PC-3 (cell line): ENCODE measurements around the gene NTN1. TPM values are rescaled to one million over a fixed set of nuclear protein-coding genes. Genes with fewer than 3 reads are reported as not detected.

Experiments
- ATAC-seq: fragments of 200-7000 bp; cut with Tn5 transposase; 2 replicates; pipeline ENCODE4 v1.9.1; 2020; ENCODE audit warnings: mild to moderate bottlenecking, moderate library complexity
- BruUV-seq: library from RNA; stranded (reverse); fragments of 400-500 nt; replicated peaks from 2 replicates; lab custom pipeline; 2021; lab: Mats Ljungman, UMichigan
- CTCF ChIA-PET: fragments of 300-600 bp; sonication (Branson Sonifier 250); formaldehyde crosslinking; loops from one replicate; lab custom pipeline; 2022; ENCODE audit warnings: antibody characterized with exemption; lab: Charles Lee
- POLR2A ChIA-PET: fragments of 300-600 bp; sonication (Branson Sonifier 250); formaldehyde crosslinking; loops from one replicate; lab custom pipeline; 2022; ENCODE audit warnings: antibody characterized with exemption; ENCODE audit not compliant: unreplicated experiment; lab: Charles Lee
- DNase-seq: peaks from one replicate; pipeline ENCODE4 v3.0.0-alpha.2; 2015
- H2AFZ ChIP-seq: fragments of 300-600 bp; sonication (generic); 2 replicates; pipeline ENCODE4 v1.6.0; 2016; ENCODE audit warnings: antibody characterized with exemption, low read length
- H3F3A ChIP-seq: fragments of 300-600 bp; sonication (generic); one replicate; pipeline ENCODE4 v1.6.0; 2017; ENCODE audit warnings: antibody characterized with exemption, low read length, control low read depth, mild to moderate bottlenecking; ENCODE audit not compliant: unreplicated experiment
- H3K27ac ChIP-seq: fragments of 300-600 bp; sonication (generic); 2 replicates; pipeline ENCODE4 v1.5.1; 2016; ENCODE audit warnings: mild to moderate bottlenecking, low read length
- H3K27me3 ChIP-seq: fragments of 300-600 bp; sonication (generic); 2 replicates; pipeline ENCODE4 v1.6.1; 2016; ENCODE audit warnings: low read length, mixed read lengths
- H3K36me3 ChIP-seq: fragments of 300-600 bp; sonication (generic); 2 replicates; pipeline ENCODE4 v1.6.1; 2016; ENCODE audit warnings: low read depth, mixed run types, low read length, mixed read lengths
- H3K4me1 ChIP-seq: fragments of 300-600 bp; sonication (generic); 2 replicates; pipeline ENCODE4 v1.5.1; 2016; ENCODE audit warnings: low read length; ENCODE audit not compliant: insufficient read depth
- H3K4me2 ChIP-seq: fragments of 300-600 bp; sonication (generic); 2 replicates; pipeline ENCODE4 v1.6.0; 2016; ENCODE audit warnings: low read length
- H3K4me3 ChIP-seq: fragments of 300-600 bp; sonication (generic); 2 replicates; pipeline ENCODE4 v1.5.1; 2016; ENCODE audit warnings: mild to moderate bottlenecking, low read length, mixed read lengths
- H3K79me2 ChIP-seq: fragments of 300-600 bp; sonication (generic); 2 replicates; pipeline ENCODE4 v1.6.1; 2017; ENCODE audit warnings: low read length, mixed read lengths
- H3K9ac ChIP-seq: fragments of 300-600 bp; sonication (generic); 2 replicates; pipeline ENCODE4 v1.6.0; 2016; ENCODE audit warnings: mild to moderate bottlenecking, low read length
- H3K9me2 ChIP-seq: fragments of 300-600 bp; sonication (generic); replicated peaks from 2 replicates; pipeline ENCODE4 v1.6.1; 2016; ENCODE audit warnings: mixed run types, low read length, mixed read lengths
- H3K9me3 ChIP-seq: fragments of 300-600 bp; sonication (generic); 2 replicates; pipeline ENCODE4 v1.6.1; 2016; ENCODE audit warnings: low read length, mixed read lengths
- H4K20me1 ChIP-seq: fragments of 300-600 bp; sonication (generic); 2 replicates; pipeline ENCODE4 v1.6.1; 2016; ENCODE audit warnings: low read length, mixed read lengths
- EZH2 ChIP-seq: fragments of 300-600 bp; sonication (generic); IDR thresholded peaks from one replicate; pipeline ENCODE4 v1.6.1; 2017; ENCODE audit warnings: antibody characterized with exemption, mild to moderate bottlenecking, low read length; ENCODE audit not compliant: unreplicated experiment
- EZH2phosphoT487 ChIP-seq: fragments of 300-600 bp; sonication (generic); IDR thresholded peaks from 2 replicates; pipeline ENCODE4 v1.6.1; 2018; ENCODE audit warnings: mild to moderate bottlenecking, antibody characterized with exemption, low read length, borderline replicate concordance
- intact Hi-C: fragments of 100-400 bp; cut with micrococcal nuclease; formaldehyde crosslinking; loops from 2 replicates; pipeline ENCODE4 v1.9.0; 2023
- total RNA-seq: library from RNA; depleted of rRNA; stranded (reverse); fragments of >200 nt; gene quantifications from 2 replicates; pipeline ENCODE4 v1.2.3, GENCODE V29; 2014
- TF ChIP-seq, protein P1 (sequence below): fragments of 300-600 bp; sonication (generic); conservative IDR thresholded peaks from 2 replicates; pipeline ENCODE4 v1.5.1; 2017; ENCODE audit warnings: antibody characterized with exemption, low read depth, mild to moderate bottlenecking, low read length

Gene NTN1
- total RNA-seq, 1 experiment from 2014 or later: 0.22 TPM

- H4K20me1 ChIP-seq: no peaks in the 10 kb centered on the region
- POLR2A ChIA-PET: no interaction called here
- no peak overlapping the region for H3K27ac ChIP-seq
- H3K4me1 ChIP-seq: no peaks in the 10 kb centered on the region
- BruUV-seq: no TSS peak
- no peaks in the 10 kb centered on the region for H3K9me3 ChIP-seq
- intact Hi-C loops: no loop called here
- peaks cover 5% of the 10 kb centered on the region for H3K27me3 ChIP-seq
- ATAC-seq (no peak), DNase-seq (no peak)
- H3K4me2 ChIP-seq: no peak overlapping the region
- no peaks in the 10 kb centered on the region for H3K9me2 ChIP-seq
- TF ChIP-seq EZH2 (no peak), EZH2phosphoT487 (no peak)
- TF ChIP-seq, protein P1, sequence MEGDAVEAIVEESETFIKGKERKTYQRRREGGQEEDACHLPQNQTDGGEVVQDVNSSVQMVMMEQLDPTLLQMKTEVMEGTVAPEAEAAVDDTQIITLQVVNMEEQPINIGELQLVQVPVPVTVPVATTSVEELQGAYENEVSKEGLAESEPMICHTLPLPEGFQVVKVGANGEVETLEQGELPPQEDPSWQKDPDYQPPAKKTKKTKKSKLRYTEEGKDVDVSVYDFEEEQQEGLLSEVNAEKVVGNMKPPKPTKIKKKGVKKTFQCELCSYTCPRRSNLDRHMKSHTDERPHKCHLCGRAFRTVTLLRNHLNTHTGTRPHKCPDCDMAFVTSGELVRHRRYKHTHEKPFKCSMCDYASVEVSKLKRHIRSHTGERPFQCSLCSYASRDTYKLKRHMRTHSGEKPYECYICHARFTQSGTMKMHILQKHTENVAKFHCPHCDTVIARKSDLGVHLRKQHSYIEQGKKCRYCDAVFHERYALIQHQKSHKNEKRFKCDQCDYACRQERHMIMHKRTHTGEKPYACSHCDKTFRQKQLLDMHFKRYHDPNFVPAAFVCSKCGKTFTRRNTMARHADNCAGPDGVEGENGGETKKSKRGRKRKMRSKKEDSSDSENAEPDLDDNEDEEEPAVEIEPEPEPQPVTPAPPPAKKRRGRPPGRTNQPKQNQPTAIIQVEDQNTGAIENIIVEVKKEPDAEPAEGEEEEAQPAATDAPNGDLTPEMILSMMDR: no peak
- H2AFZ ChIP-seq: no peak overlapping the region
- no peaks in the 10 kb centered on the region for H3F3A ChIP-seq
- no peaks in the 10 kb centered on the region for H3K79me2 ChIP-seq
- H3K9ac ChIP-seq: no peak overlapping the region
- no peaks in the 10 kb centered on the region for H3K36me3 ChIP-seq
- no peak overlapping the region for H3K4me3 ChIP-seq
- CTCF ChIA-PET: no interaction called here
Observed at GRCh38 chr17:9009737-9010136, 11.6 kb upstream of the NTN1 start.

DNA sequence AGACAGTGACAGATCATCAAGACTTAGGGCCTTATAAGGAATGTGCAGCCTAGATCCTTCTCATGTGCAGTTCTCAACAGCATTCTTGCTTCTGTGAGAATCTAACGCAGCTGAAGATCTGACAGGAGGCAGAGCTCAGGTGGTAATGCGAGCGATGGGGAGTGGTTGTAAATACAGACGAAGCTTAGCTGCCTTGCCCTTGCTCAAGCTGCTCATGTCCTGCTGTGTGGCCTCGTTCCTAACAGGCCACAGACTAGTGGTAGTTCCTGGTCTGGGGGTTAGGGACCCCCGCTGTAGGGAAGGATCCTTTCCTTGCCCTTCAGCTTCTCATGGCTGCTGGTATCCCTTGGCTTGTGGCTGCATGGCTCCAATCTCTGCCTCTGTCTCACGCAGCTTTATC is 10.3 kb upstream of the NTN1 start:
- no peaks in the 10 kb centered on the region for H3K79me2 ChIP-seq
- no peak overlapping the region for H3K4me3 ChIP-seq
- H3K4me2 ChIP-seq: no peak overlapping the region
- ChIA-PET POLR2A (no interaction called here), CTCF (no interaction called here)
- intact Hi-C loops: no loop called here
- peaks cover 6% of the 10 kb centered on the region for H3K27me3 ChIP-seq
- TF ChIP-seq, protein P1: no peak
- TF ChIP-seq EZH2: no peak
- no peak for TF ChIP-seq EZH2phosphoT487
- H3K9me3 ChIP-seq: no peaks in the 10 kb centered on the region
- ATAC-seq (no peak), DNase-seq (no peak)
- no peak overlapping the region for H2AFZ ChIP-seq
- H3K27ac ChIP-seq: no peak overlapping the region
- no peaks in the 10 kb centered on the region for H3K9me2 ChIP-seq
- no peak overlapping the region for H3K9ac ChIP-seq
- BruUV-seq: no TSS peak
- no peaks in the 10 kb centered on the region for H4K20me1 ChIP-seq
- no peaks in the 10 kb centered on the region for H3K4me1 ChIP-seq
- no peaks in the 10 kb centered on the region for H3F3A ChIP-seq
- H3K36me3 ChIP-seq: no peaks in the 10 kb centered on the region

DNA sequence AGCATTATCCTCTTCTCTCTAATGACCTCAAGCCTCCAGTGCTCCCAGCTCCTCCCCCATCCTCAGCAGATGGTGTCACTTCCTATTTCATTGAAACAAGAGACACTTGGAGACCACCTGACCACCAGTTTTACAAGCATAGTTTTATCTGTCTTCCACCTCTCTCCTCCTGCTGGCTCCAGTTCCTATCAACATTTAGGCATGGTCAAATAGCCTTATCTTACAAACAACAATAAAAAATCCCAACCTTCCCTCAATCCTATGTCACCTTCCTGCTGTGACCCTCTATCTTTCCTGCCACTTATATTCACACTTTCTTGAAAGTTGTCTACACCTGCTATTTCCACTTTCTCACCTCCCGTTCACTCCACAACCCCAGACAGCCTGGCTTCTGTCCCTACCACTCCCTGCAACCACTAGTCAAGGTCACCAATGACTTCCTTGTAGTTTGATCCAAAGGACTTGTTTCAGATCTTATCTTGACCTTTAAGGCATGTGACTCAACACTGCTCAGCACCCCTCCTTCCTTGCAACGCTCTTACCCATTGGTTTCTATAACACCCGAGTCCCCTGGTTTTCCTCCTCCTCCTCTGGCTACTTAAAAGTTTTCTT is 4.3 kb upstream of the NTN1 start:
- no peaks in the 10 kb centered on the region for H3K9me2 ChIP-seq
- H3K36me3 ChIP-seq: no peaks in the 10 kb centered on the region
- H2AFZ ChIP-seq: no peak overlapping the region
- H3K27me3 ChIP-seq: peaks cover 18% of the 10 kb centered on the region
- no peaks in the 10 kb centered on the region for H3F3A ChIP-seq
- H3K4me2 ChIP-seq: no peak overlapping the region
- BruUV-seq: no TSS peak
- no peaks in the 10 kb centered on the region for H3K79me2 ChIP-seq
- no peaks in the 10 kb centered on the region for H4K20me1 ChIP-seq
- H3K4me3 ChIP-seq: no peak overlapping the region
- no peaks in the 10 kb centered on the region for H3K4me1 ChIP-seq
- no peak overlapping the region for H3K9ac ChIP-seq
- no peak overlapping the region for H3K27ac ChIP-seq
- DNase-seq (no peak), ATAC-seq (no peak)
- ChIA-PET CTCF (no interaction called here), POLR2A (no interaction called here)
- TF ChIP-seq EZH2 (no peak), EZH2phosphoT487 (no peak)
- TF ChIP-seq, protein P1: no peak
- intact Hi-C loops: no loop called here
- H3K9me3 ChIP-seq: no peaks in the 10 kb centered on the region
